ENCODE data around the gene OLFM3. TPM values are rescaled to one million over a fixed set of nuclear protein-coding genes. Genes with fewer than 3 reads are reported as not detected.

Gene OLFM3
- total and polyA plus RNA-seq, 4 donors = not detected

- 78% methylated on average over 3 of the region's 3 CpGs for WGBS
- Histone ChIP-seq H3K36me3 (ENCODE audit: control insufficient read depth in 4 of 4, insufficient read depth in 3 of 4, low read depth in 1 of 4, low read length in 3 of 4) (no peaks in the 10 kb centered on the region), H3K4me3 (ENCODE audit: low read depth in 1 of 3, low read length in 3 of 3) (no peak overlapping the region), H3K4me1 (ENCODE audit: control insufficient read depth in 4 of 4, insufficient read depth in 4 of 4, low read length in 3 of 4) (no peaks in the 10 kb centered on the region), H3K27me3 (ENCODE audit: control insufficient read depth in 4 of 4, insufficient read depth in 4 of 4, low read length in 3 of 4) (no peaks in the 10 kb centered on the region), H3K27ac (ENCODE audit: low read depth in 1 of 2, low read length in 2 of 2) (no peak overlapping the region), H3K9me3 (ENCODE audit: control insufficient read depth in 4 of 4, low read length in 3 of 4) (no peaks in the 10 kb centered on the region), H3K9ac (ENCODE audit: low read depth in 1 of 2, low read length in 2 of 2) (no peak overlapping the region)
- DNase-seq (ENCODE audit: low spot score) = no peak
- no peak for TF ChIP-seq REST (IDR thresholded peaks at IDR 0.05)
- TF ChIP-seq HNF4A (conservative IDR thresholded peaks at IDR 0.05) = no peak
- TF ChIP-seq ATF3 (IDR thresholded peaks at IDR 0.05) = no peak
- no peak for TF ChIP-seq CTCF (IDR thresholded peaks at IDR 0.05; ENCODE audit: low read depth, low read length, missing input control)
Observed at GRCh38 chr1:101959456-101959855, 37.3 kb downstream of the OLFM3 start.

GRCh38 chr1:101957771-101958170 lies 39.0 kb downstream of the OLFM3 start:
- H3K4me3 ChIP-seq (ENCODE audit: low read depth in 1 of 3, low read length in 3 of 3) = no peak overlapping the region
- H3K36me3 ChIP-seq (ENCODE audit: control insufficient read depth in 4 of 4, insufficient read depth in 3 of 4, low read depth in 1 of 4, low read length in 3 of 4) = no peaks in the 10 kb centered on the region
- H3K9ac ChIP-seq (ENCODE audit: low read depth in 1 of 2, low read length in 2 of 2) = no peak overlapping the region
- no peaks in the 10 kb centered on the region for H3K27me3 ChIP-seq (ENCODE audit: control insufficient read depth in 4 of 4, insufficient read depth in 4 of 4, low read length in 3 of 4)
- no peak for DNase-seq (ENCODE audit: low spot score)
- no peaks in the 10 kb centered on the region for H3K9me3 ChIP-seq (ENCODE audit: control insufficient read depth in 4 of 4, low read length in 3 of 4)
- no peak for TF ChIP-seq YY1 (IDR thresholded peaks at IDR 0.05)
- no peak for TF ChIP-seq NR2F2 (IDR thresholded peaks at IDR 0.05)
- TF ChIP-seq TAF1 (conservative IDR thresholded peaks at IDR 0.05) = no peak
- TF ChIP-seq SP1 (IDR thresholded peaks at IDR 0.05) = no peak
- no peak for TF ChIP-seq MAX (IDR thresholded peaks at IDR 0.05)
- no peak for TF ChIP-seq ZBTB33 (IDR thresholded peaks at IDR 0.05)
- no peak for TF ChIP-seq ATF3 (IDR thresholded peaks at IDR 0.05)
- H3K4me1 ChIP-seq (ENCODE audit: control insufficient read depth in 4 of 4, insufficient read depth in 4 of 4, low read length in 3 of 4) = no peaks in the 10 kb centered on the region
- no peak overlapping the region for H3K27ac ChIP-seq (ENCODE audit: low read depth in 1 of 2, low read length in 2 of 2)

All from liver (tissue), 9 donors.